GM04503 (cell line): ENCODE measurements around the gene SCAP.
"Not testable (repeated sequence)": the region's sequence is repeated elsewhere in the genome, so short reads cannot be mapped to it uniquely, and the experiment has no call there.

Source experiments
- DNase-seq: peaks from one replicate; pipeline ENCODE4 v3.0.0-alpha.2; 2012; ENCODE audit warnings: low read depth

The SCAP gene

GRCh38 chr3:47475570-47476329 is at the start of gene SCAP:
TSS of gene SCAP (minus strand) at chr3:47475941. CDS start at chr3:47442993, 32,948 bp downstream.
- no peak for DNase-seq

- DNase-seq: no peak
These were observed 47.8 kb upstream of the SCAP start for GRCh38 chr3:47523310-47524073.

GRCh38 chr3:47522082-47522987 is 46.6 kb upstream of the SCAP start:
- DNase-seq: no peak

- DNase-seq: no peak
These were observed 45.0 kb upstream of the SCAP start for GRCh38 chr3:47520756-47521155.

GRCh38 chr3:47517937-47518336 is 42.2 kb upstream of the SCAP start:
- no peak for DNase-seq

GRCh38 chr3:47515864-47516319 is 40.2 kb upstream of the SCAP start:
- no peak for DNase-seq

- DNase-seq: no peak
These were observed 39.4 kb upstream of the SCAP start for GRCh38 chr3:47515100-47515499.

GRCh38 chr3:47513125-47513929 is 37.6 kb upstream of the SCAP start, which contains the start of gene ELP6:
TSS of gene ELP6 (minus strand) at chr3:47513712. CDS start at chr3:47513590, 122 bp downstream.
- DNase-seq: peak; percentile 71

GRCh38 chr3:47512416-47513124 is 36.8 kb upstream of the SCAP start:
- DNase-seq: no peak

- DNase-seq: not testable (repeated sequence)
These were observed 29.5 kb upstream of the SCAP start for GRCh38 chr3:47505267-47505666.

- no peak for DNase-seq
These were observed 28.4 kb upstream of the SCAP start for GRCh38 chr3:47504113-47504512.

- no peak for DNase-seq
These were observed 27.3 kb upstream of the SCAP start for GRCh38 chr3:47503033-47503432.

- no peak for DNase-seq
These were observed 21.2 kb upstream of the SCAP start for GRCh38 chr3:47496892-47497291.

- no peak for DNase-seq
These were observed 20.1 kb upstream of the SCAP start for GRCh38 chr3:47495886-47496285.

- DNase-seq: no peak
These were observed 19.4 kb upstream of the SCAP start for GRCh38 chr3:47495111-47495510.

GRCh38 chr3:47491777-47492176 is 16.0 kb upstream of the SCAP start:
- no peak for DNase-seq

- no peak for DNase-seq
These were observed 15.4 kb upstream of the SCAP start for GRCh38 chr3:47491186-47491585.

GRCh38 chr3:47487265-47487664 is 11.5 kb upstream of the SCAP start:
- DNase-seq: no peak

- no peak for DNase-seq
These were observed 10.1 kb upstream of the SCAP start for GRCh38 chr3:47485812-47486211.

- no peak for DNase-seq
These were observed 6.6 kb upstream of the SCAP start for GRCh38 chr3:47482366-47482765.

GRCh38 chr3:47481763-47482162 is 6.0 kb upstream of the SCAP start:
- not testable (repeated sequence) for DNase-seq
